Stimulated activated CD8-positive, alpha-beta memory T cell treated with anti-CD3 and anti-CD28 coated beads, Interleukin-4, amount 100 ng/mL, for 1 hour (primary cell): ENCODE results near the gene ATP10B.

Source experiments
- DNase-seq, 2 donors: peaks; one replicate each; pipeline ENCODE4 v3.0.0-alpha.2; 2020; ENCODE audit warnings: low read depth in 2 of 2, low spot score in 1 of 2

The ATP10B gene

GRCh38 chr5:160692271-160692670 is 159.7 kb downstream of the ATP10B start:
- DNase-seq: no peak

- no peak for DNase-seq
These were observed 166.3 kb downstream of the ATP10B start for GRCh38 chr5:160685695-160686094.

- DNase-seq: no peak
These were observed 166.8 kb downstream of the ATP10B start for GRCh38 chr5:160685219-160685618.

GRCh38 chr5:160679567-160680309 is 172.3 kb downstream of the ATP10B start:
- DNase-seq: no peak

- no peak for DNase-seq
These were observed 176.0 kb downstream of the ATP10B start for GRCh38 chr5:160675988-160676387.

GRCh38 chr5:160674901-160675300 is 177.1 kb downstream of the ATP10B start:
- DNase-seq: no peak

GRCh38 chr5:160672521-160672920 is 179.5 kb downstream of the ATP10B start:
- DNase-seq: no peak

GRCh38 chr5:160668356-160668755 is 183.7 kb downstream of the ATP10B start:
- DNase-seq: no peak

GRCh38 chr5:160667160-160667559 is 184.9 kb downstream of the ATP10B start:
- no peak for DNase-seq

GRCh38 chr5:160665460-160665859 is 186.6 kb downstream of the ATP10B start:
- DNase-seq: no peak

GRCh38 chr5:160660132-160660531 is 191.9 kb downstream of the ATP10B start:
- no peak for DNase-seq

GRCh38 chr5:160657622-160658458 is 194.2 kb downstream of the ATP10B start:
- DNase-seq: no peak

- DNase-seq: no peak
These were observed 194.9 kb downstream of the ATP10B start for GRCh38 chr5:160657068-160657507.

GRCh38 chr5:160655717-160656116 is 196.3 kb downstream of the ATP10B start:
- DNase-seq: no peak

GRCh38 chr5:160651692-160652645 is 200.0 kb downstream of the ATP10B start:
- DNase-seq: no peak

GRCh38 chr5:160649304-160649703 is 202.7 kb downstream of the ATP10B start:
- DNase-seq: no peak

- no peak for DNase-seq
These were observed 206.0 kb downstream of the ATP10B start for GRCh38 chr5:160646033-160646432.

- DNase-seq: no peak
These were observed 208.3 kb downstream of the ATP10B start for GRCh38 chr5:160643616-160644240.

GRCh38 chr5:160641405-160641804 is 210.6 kb downstream of the ATP10B start:
- DNase-seq: no peak

GRCh38 chr5:160640406-160640805 is 211.6 kb downstream of the ATP10B start:
- no peak for DNase-seq
